GM23248 (cell line): ENCODE measurements around the gene NTNG2.

Experiments
- EZH2 ChIP-seq: fragments of 200-600 bp; sonication (generic); IDR thresholded peaks from 2 replicates; pipeline ENCODE4 v1.6.1; 2018; ENCODE audit warnings: antibody characterized with exemption, mild to moderate bottlenecking; ENCODE audit not compliant: insufficient read depth, poor library complexity, severe bottlenecking
- EZH2phosphoT487 ChIP-seq: fragments of 200-600 bp; sonication (generic); IDR thresholded peaks from 2 replicates; pipeline ENCODE4 v1.6.1; 2018; ENCODE audit warnings: antibody characterized with exemption, moderate library complexity, mild to moderate bottlenecking, low read depth; ENCODE audit not compliant: insufficient read depth

DNA sequence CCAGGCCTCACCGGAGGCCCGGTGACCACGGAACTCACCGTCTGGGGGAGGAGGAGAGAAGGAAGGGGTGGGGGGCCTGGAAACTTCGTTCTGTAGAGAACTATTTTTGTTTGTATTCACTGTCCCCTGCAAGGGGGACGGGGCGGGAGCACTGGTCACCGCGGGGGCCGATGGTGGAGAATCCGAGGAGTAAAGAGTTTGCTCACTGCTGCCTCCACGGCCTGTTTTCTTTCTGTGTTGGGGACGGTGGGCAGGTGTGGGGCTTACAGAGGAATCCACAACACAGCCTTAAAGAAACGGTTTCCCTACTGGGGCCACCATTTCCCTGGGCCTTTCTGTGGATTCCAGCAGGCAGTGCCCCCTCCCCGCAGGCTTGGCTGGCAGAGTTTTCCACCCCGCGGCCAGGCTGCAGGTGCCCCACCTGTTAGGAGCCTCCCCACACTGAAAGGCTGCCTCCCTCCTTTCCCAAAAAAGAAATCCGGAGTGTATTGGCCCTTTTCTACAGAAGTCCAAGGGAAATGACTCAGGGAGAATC is 80.8 kb downstream of the NTNG2 start:
- TF ChIP-seq EZH2phosphoT487 = no peak
- TF ChIP-seq EZH2 = peak; percentile 8
